NCI-H2029 treated with DMSO at 0.1 percent for 48 hours (cell line): ENCODE data around the gene ERBB4.
"Not testable (repeated sequence)": the region's sequence is repeated elsewhere in the genome, so short reads cannot be mapped to it uniquely, and the experiment has no call there.

Experiments used
- DNase-seq: peaks from one replicate; lab custom pipeline; 2025; lab: John Stamatoyannopoulos, UW

ERBB4 gene

GRCh38 chr2:212073360-212073759 is 465.2 kb downstream of the ERBB4 start:
- no peak for DNase-seq

- no peak for DNase-seq
Measured at GRCh38 chr2:212066546-212066945, 472.1 kb downstream of the ERBB4 start.

GRCh38 chr2:212064318-212064717 is 474.3 kb downstream of the ERBB4 start:
- DNase-seq: no peak

GRCh38 chr2:212052412-212053159 is 486.0 kb downstream of the ERBB4 start:
- no peak for DNase-seq

GRCh38 chr2:212050871-212051270 is 487.7 kb downstream of the ERBB4 start:
- no peak for DNase-seq

- no peak for DNase-seq
Measured at GRCh38 chr2:212042562-212042961, 496.0 kb downstream of the ERBB4 start.

- no peak for DNase-seq
Measured at GRCh38 chr2:212037062-212037461, 501.5 kb downstream of the ERBB4 start.

GRCh38 chr2:212034841-212035585 is 503.6 kb downstream of the ERBB4 start:
- no peak for DNase-seq

- DNase-seq: no peak
Measured at GRCh38 chr2:212033888-212034287, 504.7 kb downstream of the ERBB4 start.

GRCh38 chr2:212032536-212033219 is 505.9 kb downstream of the ERBB4 start:
- no peak for DNase-seq

- no peak for DNase-seq
Measured at GRCh38 chr2:212032032-212032431, 506.6 kb downstream of the ERBB4 start.

- no peak for DNase-seq
Measured at GRCh38 chr2:212030709-212031108, 507.9 kb downstream of the ERBB4 start.

- no peak for DNase-seq
Measured at GRCh38 chr2:212028798-212029394, 509.7 kb downstream of the ERBB4 start.

GRCh38 chr2:212027681-212028628 is 510.6 kb downstream of the ERBB4 start:
- DNase-seq: no peak

- no peak for DNase-seq
Measured at GRCh38 chr2:212024040-212024439, 514.6 kb downstream of the ERBB4 start.

GRCh38 chr2:212022966-212023365 is 515.6 kb downstream of the ERBB4 start:
- DNase-seq: no peak

GRCh38 chr2:212021947-212022346 is 516.7 kb downstream of the ERBB4 start:
- DNase-seq: no peak

GRCh38 chr2:212015588-212015987 is 523.0 kb downstream of the ERBB4 start:
- DNase-seq: no peak

- DNase-seq: no peak
Measured at GRCh38 chr2:212013626-212014025, 525.0 kb downstream of the ERBB4 start.

GRCh38 chr2:212010305-212010704 is 528.3 kb downstream of the ERBB4 start:
- not testable (repeated sequence) for DNase-seq

GRCh38 chr2:212007972-212008371 is 530.6 kb downstream of the ERBB4 start:
- no peak for DNase-seq
